A549 (cell line): ENCODE data around the gene NANS. TPM values are rescaled to one million over a fixed set of nuclear protein-coding genes. Genes with fewer than 3 reads are reported as not detected.
"Not testable (repeated sequence)": the region's sequence is repeated elsewhere in the genome, so short reads cannot be mapped to it uniquely, and the experiment has no call there.

Source experiments
- ATAC-seq, 2 experiments: fragments of 200-7000 bp in 1 of 2; fragments of >200 bp in 1 of 2; cut with Nextera tagmentation in 1 of 2; cut with Tn5 transposase in 1 of 2; 3 replicates each; pipeline versions ENCODE4 v1.8.0 to v1.9.1; 2018 to 2020; ENCODE audit warnings: mild to moderate bottlenecking in 1 of 2, moderate library complexity in 1 of 2
- CTCF ChIA-PET: fragments of 300-600 bp; sonication (Branson Sonifier 250); formaldehyde crosslinking; extraction: SDS; loops from one replicate; lab custom pipeline; 2021; ENCODE audit warnings: antibody characterized with exemption, inconsistent platforms; lab: Yijun Ruan, JAX
- POLR2A ChIA-PET: fragments of 350-600 bp; formaldehyde crosslinking; extraction: SDS; loops from one replicate; lab custom pipeline; 2021; ENCODE audit warnings: antibody characterized with exemption, inconsistent platforms; lab: Yijun Ruan, JAX
- DNase-seq, 2 experiments: peaks; one replicate each; pipeline versions ENCODE4 v3.0.0 to v3.0.0-alpha.2; 2011 to 2016; ENCODE audit warnings: low read depth in 1 of 2, low spot score in 1 of 2
- FAIRE-seq: peaks from 2 replicates; lab custom pipeline; 2011; peaks lifted over from hg19 to GRCh38; lab: Jason Lieb, UNC
- H3K27ac ChIP-seq, 2 experiments: fragments of >200 bp; sonication (Bioruptor Twin); formaldehyde crosslinking; 3 replicates each; pipeline ENCODE4 v1.5.1; 2016 to 2017
- H3K4me1 ChIP-seq: fragments of >200 bp; sonication (Bioruptor Twin); formaldehyde crosslinking; 3 replicates; pipeline ENCODE4 v1.6.1; 2016
- H3K4me2 ChIP-seq: fragments of >200 bp; sonication (Bioruptor Twin); formaldehyde crosslinking; 3 replicates; pipeline ENCODE4 v1.6.1; 2016
- H3K4me3 ChIP-seq: fragments of >200 bp; sonication (Bioruptor Twin); formaldehyde crosslinking; 3 replicates; pipeline ENCODE4 v1.5.1; 2016
- H3K9me3 ChIP-seq: fragments of >200 bp; sonication (Bioruptor Twin); formaldehyde crosslinking; 3 replicates; pipeline ENCODE4 v1.6.1; 2016
- CBX2 ChIP-seq: fragments of 200-600 bp; sonication (generic); IDR thresholded peaks from 2 replicates; pipeline ENCODE4 v1.6.1; 2016; ENCODE audit warnings: low read depth, mild to moderate bottlenecking, borderline replicate concordance
- CEBPB ChIP-seq, 2 experiments: fragments of >200 bp in 1 of 2; sonication (Bioruptor Twin) in 1 of 2; formaldehyde crosslinking in 1 of 2; IDR thresholded peaks; 2 replicates each; pipeline ENCODE4 v1.6.1; 2012 to 2016
- CHD2 ChIP-seq: fragments of 150-350 bp; IDR thresholded peaks from 2 replicates; pipeline ENCODE4 v1.6.1; 2014; ENCODE audit warnings: low read length; ENCODE audit not compliant: partially characterized antibody
- CHD4 ChIP-seq: fragments of 200-600 bp; sonication (generic); IDR thresholded peaks from 2 replicates; pipeline ENCODE4 v1.6.1; 2016; ENCODE audit warnings: antibody characterized with exemption, mild to moderate bottlenecking, borderline replicate concordance
- FOSB ChIP-seq: fragments of 250-450 bp; sonication (Bioruptor Pico); IDR thresholded peaks from 2 replicates; pipeline ENCODE4 v1.5.0; 2020; ENCODE audit warnings: mild to moderate bottlenecking, moderate library complexity
- FOSL2 ChIP-seq, 2 experiments: fragments of 450-650 bp in 1 of 2; fragments of >200 bp in 1 of 2; sonication (Bioruptor Twin) in 1 of 2; formaldehyde crosslinking; IDR thresholded peaks; 2 replicates each; pipeline versions ENCODE4 v1.5.0 to v1.6.1; 2016 to 2020; ENCODE audit warnings: mild to moderate bottlenecking in 1 of 2, moderate library complexity in 1 of 2
- GATA3 ChIP-seq: IDR thresholded peaks from 2 replicates; pipeline ENCODE4 v1.6.1; 2012; ENCODE audit warnings: borderline replicate concordance
- HDAC2 ChIP-seq: fragments of 200-600 bp; sonication (generic); IDR thresholded peaks from 2 replicates; pipeline ENCODE4 v1.6.1; 2016
- HEYL ChIP-seq: fragments of 250-450 bp; sonication (Bioruptor Pico); IDR thresholded peaks from 2 replicates; pipeline ENCODE4 v1.8.0; 2021; ENCODE audit warnings: mild to moderate bottlenecking, moderate library complexity
- HOXB13 ChIP-seq: fragments of 250-450 bp; sonication (Bioruptor Pico); IDR thresholded peaks from 2 replicates; pipeline ENCODE4 v1.5.0; 2020; ENCODE audit warnings: low read depth, mild to moderate bottlenecking, moderate library complexity
- JUN ChIP-seq, 2 experiments: fragments of >200 bp; sonication (Bioruptor Twin); formaldehyde crosslinking; IDR thresholded peaks; 2 replicates in 1 of 2; 3 replicates in 1 of 2; pipeline ENCODE4 v1.6.1; 2016 to 2017
- KDM5A ChIP-seq: fragments of 200-600 bp; sonication (generic); IDR thresholded peaks from 2 replicates; pipeline ENCODE4 v1.6.1; 2016; ENCODE audit warnings: antibody characterized with exemption, mild to moderate bottlenecking
- MAZ ChIP-seq: fragments of 150-350 bp; IDR thresholded peaks from 2 replicates; pipeline ENCODE4 v1.6.1; 2014; ENCODE audit warnings: antibody characterized with exemption, low read depth, low read length, borderline replicate concordance
- NPAS2 ChIP-seq: fragments of 250-450 bp; sonication (Bioruptor Pico); IDR thresholded peaks from 2 replicates; pipeline ENCODE4 v1.8.0; 2022; ENCODE audit warnings: mild to moderate bottlenecking, moderate library complexity, borderline replicate concordance
- PHF8 ChIP-seq: fragments of 200-600 bp; sonication (generic); IDR thresholded peaks from 2 replicates; pipeline ENCODE4 v1.6.1; 2016; ENCODE audit warnings: low read depth, mild to moderate bottlenecking, antibody characterized with exemption, moderate library complexity, borderline replicate concordance
- POLR2A ChIP-seq: IDR thresholded peaks from 2 replicates; pipeline ENCODE4 v1.6.1; 2012; ENCODE audit warnings: mild to moderate bottlenecking, low read length
- RAD21 ChIP-seq, 2 experiments: fragments of >200 bp in 1 of 2; sonication (Bioruptor Twin) in 1 of 2; formaldehyde crosslinking in 1 of 2; IDR thresholded peaks in 1 of 2; conservative IDR thresholded peaks in 1 of 2; 2 replicates in 1 of 2; 3 replicates in 1 of 2; pipeline ENCODE4 v1.6.1; 2012 to 2018; ENCODE audit warnings: inconsistent platforms in 1 of 2
- RARB ChIP-seq: fragments of 250-450 bp; sonication (Bioruptor Pico); IDR thresholded peaks from 2 replicates; pipeline ENCODE4 v1.8.0; 2021; ENCODE audit warnings: mild to moderate bottlenecking, moderate library complexity
- RFX5 ChIP-seq: fragments of 450-650 bp; IDR thresholded peaks from 2 replicates; pipeline ENCODE4 v1.7.1; 2014; ENCODE audit warnings: antibody characterized with exemption, mild to moderate bottlenecking, moderate library complexity
- SREBF2 ChIP-seq: fragments of 450-650 bp; IDR thresholded peaks from 2 replicates; pipeline ENCODE4 v1.6.1; 2014; ENCODE audit warnings: mild to moderate bottlenecking, moderate library complexity
- TP53 ChIP-seq: fragments of 250-450 bp; sonication (Bioruptor Pico); IDR thresholded peaks from 2 replicates; pipeline ENCODE4 v1.5.0; 2021; ENCODE audit warnings: mild to moderate bottlenecking, moderate library complexity
- ZC3H11A ChIP-seq: fragments of 450-650 bp; IDR thresholded peaks from 2 replicates; pipeline ENCODE4 v1.6.1; 2014; ENCODE audit warnings: antibody characterized with exemption, mild to moderate bottlenecking
- ZFP36 ChIP-seq: fragments of 450-650 bp; IDR thresholded peaks from 2 replicates; pipeline ENCODE4 v1.6.1; 2014; ENCODE audit warnings: borderline replicate concordance; ENCODE audit not compliant: partially characterized antibody
- ZSCAN20 ChIP-seq: fragments of 250-450 bp; sonication (Bioruptor Pico); IDR thresholded peaks from 2 replicates; pipeline ENCODE4 v1.8.0; 2022; ENCODE audit warnings: mild to moderate bottlenecking, moderate library complexity
- WGBS: methylation state at CpG from one replicate; pipeline ENCODE4 v1.1.6; 2017; ENCODE audit errors: missing lambda C conversion rate; 5-methylcytosine and 5-hydroxymethylcytosine counted together
- polyA plus RNA-seq, 4 experiments: library from polyadenylated mRNA; depleted of rRNA in 3 of 4; stranded (reverse); fragments of >200 nt; fragmentation: RNase III in 1 of 4; extraction: RNeasy Plus Mini Kit Qiagen cat#74134 plus additional on column Dnase treatment in 1 of 4; gene quantifications; 2 replicates in 3 of 4; 3 replicates in 1 of 4; pipeline ENCODE4 v1.2.3, GENCODE V29; 2011 to 2017
- TF ChIP-seq, protein P1 (sequence below): fragments of >200 bp; sonication (Bioruptor Twin); formaldehyde crosslinking; IDR thresholded peaks from 3 replicates; pipeline ENCODE4 v1.6.1; 2016
- TF ChIP-seq, protein P2 (sequence below): fragments of 450-650 bp; IDR thresholded peaks from 2 replicates; pipeline ENCODE4 v1.6.1; 2014; ENCODE audit warnings: antibody characterized with exemption

NANS gene
- polyA plus RNA-seq, 2 of the 4 experiments (the other 2 are of a cell fraction) = 56.8 to 70.2 TPM

DNA sequence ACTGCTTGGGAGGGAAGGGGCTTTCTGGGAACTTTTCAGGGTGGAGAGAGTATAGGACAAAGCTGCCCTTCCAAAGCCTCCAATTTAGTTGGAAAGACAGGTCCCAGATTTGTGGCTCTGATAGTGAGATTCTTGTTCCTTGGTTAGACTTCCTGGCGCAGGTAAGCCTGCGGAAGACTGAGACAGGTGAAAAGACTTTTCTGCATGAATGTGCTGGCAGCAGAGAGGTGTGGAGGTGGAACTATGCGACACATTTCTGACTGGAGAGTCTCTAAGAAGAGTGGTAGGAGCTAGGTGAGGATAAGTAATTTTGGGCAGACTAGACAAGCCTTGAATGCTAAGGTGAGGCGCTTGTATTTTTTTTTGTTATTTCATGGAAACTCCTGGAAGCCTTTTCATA lies 29.9 kb downstream of the NANS start:
- TF ChIP-seq RARB (CRISPR knock-in tag) (no peak), CEBPB (IDR thresholded peaks at IDR 0.05) (no peak), PHF8 (no peak), POLR2A (no peak), CHD4 (no peak), GATA3 (no peak), FOSL2 (IDR thresholded peaks at IDR 0.05) (no peak), FOSL2 (CRISPR knock-in tag; IDR thresholded peaks at IDR 0.05) (no peak), RAD21 (conservative IDR thresholded peaks at IDR 0.05 in 1 of 2, IDR thresholded peaks at IDR 0.05 in 1 of 2) (no peak), ZSCAN20 (no peak), ZFP36 (no peak)
- TF ChIP-seq, protein P1, sequence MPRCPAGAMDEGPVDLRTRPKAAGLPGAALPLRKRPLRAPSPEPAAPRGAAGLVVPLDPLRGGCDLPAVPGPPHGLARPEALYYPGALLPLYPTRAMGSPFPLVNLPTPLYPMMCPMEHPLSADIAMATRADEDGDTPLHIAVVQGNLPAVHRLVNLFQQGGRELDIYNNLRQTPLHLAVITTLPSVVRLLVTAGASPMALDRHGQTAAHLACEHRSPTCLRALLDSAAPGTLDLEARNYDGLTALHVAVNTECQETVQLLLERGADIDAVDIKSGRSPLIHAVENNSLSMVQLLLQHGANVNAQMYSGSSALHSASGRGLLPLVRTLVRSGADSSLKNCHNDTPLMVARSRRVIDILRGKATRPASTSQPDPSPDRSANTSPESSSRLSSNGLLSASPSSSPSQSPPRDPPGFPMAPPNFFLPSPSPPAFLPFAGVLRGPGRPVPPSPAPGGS = no peak
- TF ChIP-seq, protein P2, sequence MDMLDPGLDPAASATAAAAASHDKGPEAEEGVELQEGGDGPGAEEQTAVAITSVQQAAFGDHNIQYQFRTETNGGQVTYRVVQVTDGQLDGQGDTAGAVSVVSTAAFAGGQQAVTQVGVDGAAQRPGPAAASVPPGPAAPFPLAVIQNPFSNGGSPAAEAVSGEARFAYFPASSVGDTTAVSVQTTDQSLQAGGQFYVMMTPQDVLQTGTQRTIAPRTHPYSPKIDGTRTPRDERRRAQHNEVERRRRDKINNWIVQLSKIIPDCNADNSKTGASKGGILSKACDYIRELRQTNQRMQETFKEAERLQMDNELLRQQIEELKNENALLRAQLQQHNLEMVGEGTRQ = no peak
- ATAC-seq (no peak), FAIRE-seq (no peak), DNase-seq (no peak)
- WGBS = 96% methylated on average over 4 of the region's 4 CpGs
- no peaks in the 10 kb centered on the region for H3K9me3 ChIP-seq
- peaks cover 8% of the 10 kb centered on the region for H3K4me1 ChIP-seq
- no peak overlapping the region for H3K4me3 ChIP-seq
- ChIA-PET CTCF (interaction anchor here (0.6 to 3.5 kb wide), 4 partner anchors 8 to 115 kb away, joined by 4 to 15 read pairs (median 4); partner anchors contain the start of gene TRIM14), POLR2A (no interaction called here)
- H3K4me2 ChIP-seq = no peak overlapping the region
- H3K27ac ChIP-seq = no peak overlapping the region

DNA sequence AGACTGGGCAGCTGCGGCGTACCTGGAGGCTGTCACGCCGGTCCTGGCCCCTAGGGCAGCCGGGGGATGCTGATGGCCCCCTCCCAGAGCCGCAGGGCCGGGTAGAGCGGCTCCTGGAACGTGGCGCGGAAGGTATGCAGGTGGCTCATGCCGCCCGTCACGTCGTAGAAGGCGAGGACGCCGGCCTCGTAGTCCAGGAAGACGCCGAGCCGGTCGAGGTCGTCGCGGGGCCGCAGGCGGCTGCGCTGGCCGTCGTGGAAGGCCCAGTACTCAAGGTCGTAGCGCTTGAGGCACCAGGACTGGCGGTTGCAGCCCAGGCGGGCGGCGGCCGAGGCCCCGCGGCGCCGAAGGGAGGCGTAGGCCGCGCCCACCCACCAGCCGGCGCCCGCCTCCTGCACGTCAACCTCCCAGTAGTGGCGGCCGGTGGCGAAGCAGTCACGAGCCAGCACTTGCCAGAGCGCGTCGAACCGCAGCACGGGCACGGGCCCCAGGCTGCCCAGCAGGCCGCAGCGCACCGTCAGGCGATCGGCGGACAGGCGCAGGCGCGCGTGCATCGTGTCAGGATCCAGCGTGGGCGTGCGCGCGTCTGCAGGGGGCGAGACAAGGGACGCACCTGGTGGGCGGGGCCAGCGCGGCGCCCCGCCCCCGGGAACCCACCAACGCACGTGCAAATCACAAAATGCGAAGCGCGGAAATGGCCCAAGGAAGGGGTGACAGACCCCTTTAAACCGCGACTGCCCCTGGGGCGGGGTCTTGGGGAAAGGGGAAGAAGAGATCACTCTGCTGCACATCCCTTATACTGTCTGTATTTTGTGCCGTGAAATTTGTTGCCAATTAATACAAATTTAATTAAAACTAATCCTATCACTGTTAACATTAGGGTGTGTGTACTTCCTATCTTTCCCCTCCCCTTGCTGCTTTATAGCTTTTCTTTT lies 31.2 kb downstream of the NANS start:
- ATAC-seq (no peak; a peak in 1 of 6 replicates), FAIRE-seq (no peak), DNase-seq (no peak)
- TF ChIP-seq GATA3 = no peak
- CTCF ChIA-PET = interaction anchor here (3.5 kb wide), 1 partner anchor 13 kb away, joined by 15 read pairs; no protein-coding TSS in a partner anchor
- H3K4me1 ChIP-seq = no peaks in the 10 kb centered on the region
- no peaks in the 10 kb centered on the region for H3K9me3 ChIP-seq
- H3K27ac ChIP-seq = no peak overlapping the region
- 94% methylated on average over 76 of the region's 92 CpGs for WGBS
- POLR2A ChIA-PET = interaction anchor here (1.8 kb wide), 1 partner anchor 31 kb away, joined by 6 read pairs; the partner anchor contains the start of gene NANS
- no peak overlapping the region for H3K4me3 ChIP-seq
- H3K4me2 ChIP-seq = no peak overlapping the region

DNA sequence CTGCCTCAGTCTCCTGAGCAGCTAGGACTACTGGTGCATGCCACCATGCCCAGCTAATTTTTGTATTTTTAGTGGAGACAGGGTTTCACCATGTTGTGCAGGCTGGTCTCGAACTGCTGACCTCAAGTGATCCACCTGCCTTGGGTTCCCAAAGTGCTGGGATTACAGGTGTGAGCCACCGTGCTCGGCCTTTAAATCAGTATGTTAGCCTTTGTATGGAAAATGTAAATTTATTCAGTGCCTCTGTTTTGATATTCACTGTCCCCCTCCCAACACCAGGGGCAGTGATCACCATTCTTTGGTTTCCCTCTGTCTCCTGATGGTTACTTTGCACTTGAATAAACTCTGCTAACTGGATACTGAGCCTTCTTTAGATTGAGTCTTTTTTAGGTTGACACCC lies 34.1 kb downstream of the NANS start:
- peak in 1 of 2 experiments; percentile 29 for DNase-seq
- FAIRE-seq, H3K4me1 ChIP-seq, H3K27ac ChIP-seq, H3K4me3 ChIP-seq, H3K4me2 ChIP-seq, POLR2A ChIA-PET, H3K9me3 ChIP-seq: not testable (repeated sequence)
- ATAC-seq = peak in 1 of 2 experiments; percentile 34; a peak in 1 of 6 replicates
- CTCF ChIA-PET = interaction anchor here (0.7 kb wide), 1 partner anchor 601 kb away, joined by 3 read pairs; no protein-coding TSS in a partner anchor
- 86% methylated on average over 3 of the region's 3 CpGs for WGBS

DNA sequence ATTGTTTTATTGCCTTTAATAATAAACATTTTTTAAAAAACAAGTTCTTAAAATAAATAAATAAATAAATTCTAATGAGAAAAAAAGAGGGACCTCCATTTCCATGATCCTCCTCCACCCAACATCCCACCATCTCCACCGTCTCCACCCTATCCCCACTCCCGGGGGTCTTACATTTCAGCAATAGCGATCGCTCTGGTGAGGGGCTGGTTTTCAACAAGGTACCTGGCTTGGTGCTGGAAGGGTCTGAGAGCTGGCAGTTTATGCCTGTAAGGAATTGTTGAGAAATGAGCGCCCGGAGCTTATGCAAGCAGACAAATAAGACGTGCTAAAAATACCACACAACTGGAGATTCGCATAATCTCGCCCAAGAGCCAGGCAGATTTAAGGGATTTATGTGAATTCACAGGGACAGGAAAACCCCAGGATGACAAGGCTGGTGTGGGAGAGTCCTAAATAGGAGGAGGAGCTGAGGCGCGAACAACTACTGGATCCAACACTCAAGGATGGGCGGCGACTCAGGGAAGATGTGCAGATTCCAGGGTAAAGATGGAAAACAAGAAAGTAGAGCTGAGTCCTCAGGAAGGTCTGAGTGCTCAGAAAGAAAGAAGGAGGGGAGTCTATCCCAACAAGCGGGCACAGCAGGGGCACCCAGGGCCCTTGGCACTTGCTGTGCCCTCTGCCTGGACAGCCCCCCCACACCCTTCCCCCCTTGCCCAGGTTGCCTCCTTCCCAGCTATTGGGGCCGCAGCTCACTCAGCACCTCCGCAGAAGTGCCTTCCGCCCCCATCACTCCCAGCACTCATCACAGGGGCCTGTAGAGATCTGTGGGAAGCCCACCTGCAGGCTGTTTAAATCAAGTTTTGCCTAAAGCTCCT lies 35.4 kb downstream of the NANS start:
- DNase-seq = no peak
- no peak overlapping the region for H3K27ac ChIP-seq
- H3K4me3 ChIP-seq = no peak overlapping the region
- CTCF ChIA-PET = interaction anchor here (0.5 to 1.6 kb wide), 6 partner anchors 18 to 172 kb away, joined by 3 to 6 read pairs (median 3); no protein-coding TSS in a partner anchor
- H3K4me2 ChIP-seq = no peak overlapping the region
- POLR2A ChIA-PET = interaction anchor here (0.6 kb wide), 1 partner anchor 18 kb away, joined by 3 read pairs; no protein-coding TSS in a partner anchor
- TF ChIP-seq HEYL (CRISPR knock-in tag) (no peak), JUN (IDR thresholded peaks at IDR 0.05) (no peak), MAZ (no peak), NPAS2 (CRISPR knock-in tag) (no peak), TP53 (CRISPR knock-in tag) (no peak), CHD2 (no peak), RAD21 (conservative IDR thresholded peaks at IDR 0.05 in 1 of 2, IDR thresholded peaks at IDR 0.05 in 1 of 2) (no peak), CBX2 (no peak), CHD4 (no peak), HDAC2 (no peak), RFX5 (no peak), SREBF2 (no peak), ZC3H11A (no peak), ZSCAN20 (no peak), FOSB (CRISPR knock-in tag) (no peak), KDM5A (no peak), HOXB13 (CRISPR knock-in tag) (no peak)
- FAIRE-seq = no peak
- no peaks in the 10 kb centered on the region for H3K4me1 ChIP-seq
- 92% methylated on average over 17 of the region's 17 CpGs for WGBS
- H3K9me3 ChIP-seq = no peaks in the 10 kb centered on the region
- no peak for ATAC-seq
